HG02588 (cell line): Measurements from ENCODE around the gene RHEB.
"Not testable (repeated sequence)": the region's sequence is repeated elsewhere in the genome, so short reads cannot be mapped to it uniquely, and the experiment has no call there.

Experiments
- ATAC-seq: cut with Tn5 transposase; IDR thresholded peaks from one replicate; pipeline ENCODE4 v1.9.1; 2021; ENCODE audit warnings: mild to moderate bottlenecking, moderate library complexity; ENCODE audit not compliant: unreplicated experiment

RHEB gene

GRCh38 chr7:151519765-151520418 lies at the start of gene RHEB:
Gene RHEB, minus strand, starts transcription at chr7:151519895. Its CDS starts 384 bp downstream, at chr7:151519511.
- ATAC-seq = peak; percentile 74

GRCh38 chr7:151566897-151567320 lies 47.2 kb upstream of the RHEB start:
- no peak for ATAC-seq

- no peak for ATAC-seq
Measured at GRCh38 chr7:151565541-151565940, 45.8 kb upstream of the RHEB start.

GRCh38 chr7:151560243-151560642 lies 40.5 kb upstream of the RHEB start:
- ATAC-seq = no peak

- ATAC-seq = no peak
Measured at GRCh38 chr7:151559557-151560183, 40.0 kb upstream of the RHEB start.

- ATAC-seq = no peak
Measured at GRCh38 chr7:151558575-151558974, 38.9 kb upstream of the RHEB start.

- no peak for ATAC-seq
Measured at GRCh38 chr7:151556592-151556991, 36.9 kb upstream of the RHEB start.

GRCh38 chr7:151553356-151553755 lies 33.7 kb upstream of the RHEB start:
- no peak for ATAC-seq

GRCh38 chr7:151552352-151553028 lies 32.8 kb upstream of the RHEB start:
- ATAC-seq = no peak

GRCh38 chr7:151551820-151552219 lies 32.1 kb upstream of the RHEB start:
- ATAC-seq = no peak

GRCh38 chr7:151550656-151551286 lies 31.1 kb upstream of the RHEB start:
- no peak for ATAC-seq

GRCh38 chr7:151549644-151550043 lies 29.9 kb upstream of the RHEB start:
- ATAC-seq = no peak

GRCh38 chr7:151549083-151549482 lies 29.4 kb upstream of the RHEB start:
- ATAC-seq = no peak

- no peak for ATAC-seq
Measured at GRCh38 chr7:151544183-151544582, 24.5 kb upstream of the RHEB start.

GRCh38 chr7:151542606-151543130 lies 23.0 kb upstream of the RHEB start:
- ATAC-seq = no peak

GRCh38 chr7:151541709-151542499 lies 22.2 kb upstream of the RHEB start:
- ATAC-seq = no peak

GRCh38 chr7:151540146-151540545 lies 20.5 kb upstream of the RHEB start:
- ATAC-seq = no peak

GRCh38 chr7:151539088-151539671 lies 19.5 kb upstream of the RHEB start:
- peak; percentile 88 for ATAC-seq

GRCh38 chr7:151537818-151538561 lies 18.3 kb upstream of the RHEB start:
- no peak for ATAC-seq

- not testable (repeated sequence) for ATAC-seq
Measured at GRCh38 chr7:151536178-151536577, 16.5 kb upstream of the RHEB start.
